ENCODE results near the gene TAOK1.
A peak's percentile ranks its signal among the peaks of the same experiment; 100 is the strongest.
"Not testable (repeated sequence)": the region's sequence is repeated elsewhere in the genome, so short reads cannot be mapped to it uniquely, and the experiment has no call there.

Gene TAOK1

GRCh38 chr17:29445844-29446243 lies 55.7 kb downstream of the TAOK1 start:
- DNase-seq (ENCODE audit: low read depth), result no peak

GRCh38 chr17:29449865-29450671 lies 59.9 kb downstream of the TAOK1 start:
- no peak for DNase-seq (ENCODE audit: low read depth)

- no peak for DNase-seq (ENCODE audit: low read depth)
Measured at GRCh38 chr17:29451121-29451742, 61.1 kb downstream of the TAOK1 start.

GRCh38 chr17:29458066-29458465 lies 67.9 kb downstream of the TAOK1 start:
- peak; percentile 23 for DNase-seq (ENCODE audit: low read depth)

- DNase-seq (ENCODE audit: low read depth), result no peak
Measured at GRCh38 chr17:29461483-29462206, 71.5 kb downstream of the TAOK1 start.

GRCh38 chr17:29469276-29469675 lies 79.1 kb downstream of the TAOK1 start:
- DNase-seq (ENCODE audit: low read depth), result no peak

- DNase-seq (ENCODE audit: low read depth), result peak; percentile 3
Measured at GRCh38 chr17:29473437-29473836, 83.3 kb downstream of the TAOK1 start.

- no peak for DNase-seq (ENCODE audit: low read depth)
Measured at GRCh38 chr17:29474297-29474696, 84.1 kb downstream of the TAOK1 start.

- no peak for DNase-seq (ENCODE audit: low read depth)
Measured at GRCh38 chr17:29475891-29476290, 85.7 kb downstream of the TAOK1 start.

GRCh38 chr17:29480249-29480928 lies 90.2 kb downstream of the TAOK1 start:
- not testable (repeated sequence) for DNase-seq (ENCODE audit: low read depth)

GRCh38 chr17:29483503-29483902 lies 93.3 kb downstream of the TAOK1 start:
- no peak for DNase-seq (ENCODE audit: low read depth)

GRCh38 chr17:29495011-29495410 lies 104.8 kb downstream of the TAOK1 start:
- DNase-seq (ENCODE audit: low read depth), result peak; percentile 74

GRCh38 chr17:29504711-29505110 lies 114.5 kb downstream of the TAOK1 start:
- no peak for DNase-seq (ENCODE audit: low read depth)

- DNase-seq (ENCODE audit: low read depth), result no peak
Measured at GRCh38 chr17:29505836-29506235, 115.7 kb downstream of the TAOK1 start.

- peak; percentile 60 for DNase-seq (ENCODE audit: low read depth)
Measured at GRCh38 chr17:29510953-29511352, 120.8 kb downstream of the TAOK1 start.

GRCh38 chr17:29514792-29515191 lies 124.6 kb downstream of the TAOK1 start:
- DNase-seq (ENCODE audit: low read depth), result no peak

- DNase-seq (ENCODE audit: low read depth), result no peak
Measured at GRCh38 chr17:29518359-29518758, 128.2 kb downstream of the TAOK1 start.

- DNase-seq (ENCODE audit: low read depth), result no peak
Measured at GRCh38 chr17:29524692-29525091, 134.5 kb downstream of the TAOK1 start.

GRCh38 chr17:29526322-29526721 lies 136.2 kb downstream of the TAOK1 start:
- DNase-seq (ENCODE audit: low read depth), result peak; percentile 7

GRCh38 chr17:29533976-29534375 lies 143.8 kb downstream of the TAOK1 start:
- no peak for DNase-seq (ENCODE audit: low read depth)

GRCh38 chr17:29544066-29544465 lies 153.9 kb downstream of the TAOK1 start:
- DNase-seq (ENCODE audit: low read depth), result no peak

GRCh38 chr17:29546085-29546484 lies 155.9 kb downstream of the TAOK1 start:
- DNase-seq (ENCODE audit: low read depth), result no peak
